Measurements from ENCODE around the gene CPAMD8. TPM values are rescaled to one million over a fixed set of nuclear protein-coding genes. Genes with fewer than 3 reads are reported as not detected.
A peak's percentile ranks its signal among the peaks of the same experiment; 100 is the strongest.

The CPAMD8 gene
- total RNA-seq, result 14.1 TPM
- long read RNA-seq, partial matches to known transcripts, result 4 of 18 reads
- long read RNA-seq, other reads (novel, unspliced or antisense), result 13 of 18 reads

DNA sequence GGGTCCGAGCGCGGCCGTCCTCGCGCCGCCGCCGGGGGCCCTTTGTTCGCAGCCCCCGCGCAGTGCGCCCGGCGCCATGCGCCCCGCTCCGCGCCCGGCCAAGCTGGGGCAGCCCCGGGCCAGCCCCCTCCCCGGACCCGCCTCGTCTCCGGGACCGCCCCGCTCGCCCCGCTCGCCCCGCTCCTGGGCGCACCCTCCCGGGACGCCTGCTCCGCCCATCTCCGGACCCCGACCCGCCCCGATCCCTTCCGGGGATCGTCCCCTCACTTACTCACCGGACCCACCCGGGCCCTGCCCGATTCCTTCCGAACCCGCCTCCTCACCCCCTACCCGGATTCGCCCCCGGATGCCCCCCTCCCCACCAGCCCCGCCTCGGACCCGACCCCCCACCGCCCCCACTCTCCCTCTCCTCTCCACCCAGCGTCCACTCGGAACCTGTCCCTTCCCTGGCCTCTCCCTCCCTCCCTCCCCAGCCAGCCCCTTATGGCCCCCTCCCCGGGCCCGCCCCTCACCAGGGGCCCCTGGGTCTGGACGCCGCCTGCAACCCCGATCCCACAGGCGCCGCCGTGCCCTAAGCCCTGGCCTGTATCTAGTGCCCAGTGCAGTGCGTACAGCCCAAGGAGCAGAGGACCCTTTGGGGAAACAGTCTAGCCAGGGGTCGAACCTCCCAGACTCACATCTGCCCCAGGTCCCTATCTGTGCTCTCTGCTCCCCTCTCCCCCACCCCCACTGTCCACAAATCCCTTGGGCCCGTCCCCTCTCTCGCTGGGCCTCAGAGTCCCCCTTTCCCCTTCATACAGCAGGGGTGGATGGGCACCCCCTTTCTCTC is at the start of gene CPAMD8:
TSS of gene CPAMD8 (minus strand) at position 105 of the 829 bp plus-strand sequence. CDS start 168 bp downstream, outside the sequence.
- ATAC-seq (ENCODE audit: poor library complexity) (no peak), DNase-seq (no peak)
- intact Hi-C loops (cut with DNase I), result no loop called here

GRCh38 chr19:17075864-17076542 is 49.4 kb upstream of the CPAMD8 start:
- peak; percentile 61 for DNase-seq
- no peak for ATAC-seq (ENCODE audit: poor library complexity)
- intact Hi-C loops (cut with DNase I), result loop anchor here (5.0 kb wide), 1 partner anchor 61 kb away; no protein-coding TSS in a partner anchor

DNA sequence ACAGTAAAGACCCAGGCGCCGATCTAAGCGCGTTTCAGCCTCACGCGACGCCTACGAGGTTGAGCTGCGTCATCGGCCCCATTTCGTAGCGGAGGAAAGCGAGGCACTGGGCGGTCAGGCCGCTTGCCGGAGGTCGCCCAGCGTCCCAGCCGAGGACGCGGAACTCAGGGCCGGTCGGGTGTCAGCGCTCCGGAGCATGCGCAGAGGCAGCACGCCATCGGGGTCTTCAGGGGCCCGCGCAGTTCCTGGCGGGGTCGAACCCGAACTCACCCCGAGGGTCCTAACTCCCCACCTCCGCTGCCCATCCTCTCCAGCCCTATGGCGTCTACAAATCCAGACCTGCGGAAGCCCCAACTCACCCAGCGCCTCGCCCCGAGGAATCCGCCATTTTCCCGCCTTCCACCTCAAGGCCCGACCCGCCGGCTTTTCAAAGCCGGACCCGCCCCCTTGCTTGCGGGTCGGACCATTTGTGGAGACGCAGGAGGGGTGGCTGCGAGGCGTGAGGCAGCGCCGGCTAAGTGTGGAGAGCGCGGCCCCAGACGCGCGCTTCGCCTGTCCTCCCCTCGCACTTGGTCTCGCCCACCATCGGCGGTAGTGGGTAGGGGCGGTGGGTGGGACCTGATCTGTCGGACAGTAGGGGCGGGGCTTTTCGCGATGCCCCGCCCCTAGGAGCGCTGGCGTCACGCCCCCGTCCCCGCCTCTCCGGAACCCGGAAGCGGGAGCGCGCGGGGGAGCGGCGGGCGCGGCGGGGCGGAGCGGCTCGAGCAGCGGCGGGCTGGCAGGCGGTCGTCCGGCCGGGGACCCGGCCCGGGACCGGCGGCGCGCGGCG is 48.6 kb upstream of the CPAMD8 start, which contains the start of the genes HAUS8 and MYO9B:
TSS of gene HAUS8 (minus strand) at position 418 of the 829 bp plus-strand sequence. CDS start at position 388, 30 bp downstream.
TSS of gene MYO9B (plus strand) at position 743 of the 829 bp plus-strand sequence. CDS start 25,941 bp downstream, outside the sequence.
- ATAC-seq (ENCODE audit: poor library complexity), result peak; percentile 93
- peak; percentile 99 for DNase-seq
- intact Hi-C loops (cut with DNase I), result loop anchor here (5.0 kb wide), 1 partner anchor 62 kb away; no protein-coding TSS in a partner anchor

DNA sequence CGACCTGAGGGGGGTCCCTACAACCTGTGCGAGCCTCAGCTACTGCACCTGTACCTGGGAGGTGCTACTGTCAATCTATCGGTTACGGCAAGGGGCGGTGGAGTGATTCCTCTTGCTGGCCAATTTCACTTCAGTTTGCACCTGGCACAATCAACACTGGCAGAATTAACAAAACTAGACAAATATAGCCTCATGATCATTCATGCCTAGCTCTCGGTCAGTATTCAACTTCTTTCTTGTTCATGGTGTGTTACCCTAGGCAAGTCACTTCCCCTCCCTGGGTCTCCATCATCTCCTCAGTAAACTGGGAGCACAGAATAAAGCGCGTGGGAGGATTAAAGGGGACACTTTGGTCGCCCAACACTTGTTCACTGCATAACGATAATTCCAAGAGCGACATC is 48.0 kb upstream of the CPAMD8 start:
- DNase-seq, result no peak
- ATAC-seq (ENCODE audit: poor library complexity), result no peak
- intact Hi-C loops (cut with DNase I), result loop anchor here (5.0 kb wide), 1 partner anchor 63 kb away; no protein-coding TSS in a partner anchor

DNA sequence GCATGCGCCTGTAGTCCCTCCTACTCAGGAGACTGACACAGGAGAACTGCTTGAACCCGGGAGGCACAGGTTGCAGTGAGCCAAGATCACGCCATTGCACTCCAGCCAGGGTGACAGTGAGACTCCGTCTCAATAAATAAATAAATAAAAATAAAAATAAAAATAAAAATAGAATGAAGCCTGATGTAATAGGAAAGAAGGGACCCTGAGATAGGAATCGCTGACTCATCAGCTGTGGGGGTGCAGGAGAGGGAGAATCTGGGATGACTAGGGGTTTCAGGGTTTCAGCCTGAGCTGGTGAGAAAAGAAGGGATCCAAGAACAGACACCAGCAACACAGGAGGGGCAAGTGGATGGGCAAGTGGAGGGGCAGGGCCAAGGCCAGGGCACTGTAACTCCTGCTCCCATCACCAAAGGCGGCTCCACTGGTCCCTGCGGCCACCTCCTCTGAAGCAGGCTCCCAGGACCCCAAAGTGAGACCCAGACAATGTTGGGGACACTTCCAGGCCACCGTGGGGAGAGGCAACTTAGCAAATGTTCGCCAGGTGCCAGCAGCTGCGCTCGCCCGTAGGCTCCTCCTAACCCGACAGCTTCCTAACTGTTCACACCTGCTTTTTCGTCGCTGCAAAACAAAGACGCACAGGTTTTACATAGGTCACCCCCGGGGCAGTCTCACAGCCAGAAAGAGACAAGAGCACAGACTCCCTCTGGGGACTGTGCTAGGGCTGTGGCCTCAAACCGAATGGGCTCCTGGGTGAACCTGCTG is 47.4 kb upstream of the CPAMD8 start:
- no peak for DNase-seq
- no peak for ATAC-seq (ENCODE audit: poor library complexity)
- intact Hi-C loops (cut with DNase I), result no loop called here

DNA sequence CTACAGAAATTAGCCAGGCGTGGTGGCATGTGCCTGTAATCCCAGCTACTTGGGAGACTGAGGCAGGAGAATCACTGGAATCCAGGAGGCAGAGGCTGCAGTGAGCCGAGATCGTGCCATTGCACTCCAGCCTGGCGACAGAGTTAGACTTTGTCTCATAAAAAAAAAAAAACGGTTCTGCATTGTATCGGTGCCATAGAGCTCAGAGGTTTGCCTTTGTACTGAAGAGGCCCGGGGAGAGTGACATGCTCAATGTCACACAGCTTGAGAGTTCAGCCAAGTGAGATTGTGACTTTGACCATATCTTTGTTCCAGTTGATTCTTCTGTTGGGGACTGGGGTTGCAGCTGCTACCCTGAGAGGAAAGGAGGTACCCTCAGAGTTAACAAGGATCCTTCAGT is 44.3 kb upstream of the CPAMD8 start:
- no peak for DNase-seq
- intact Hi-C loops (cut with DNase I), result no loop called here
- no peak for ATAC-seq (ENCODE audit: poor library complexity)

DNA sequence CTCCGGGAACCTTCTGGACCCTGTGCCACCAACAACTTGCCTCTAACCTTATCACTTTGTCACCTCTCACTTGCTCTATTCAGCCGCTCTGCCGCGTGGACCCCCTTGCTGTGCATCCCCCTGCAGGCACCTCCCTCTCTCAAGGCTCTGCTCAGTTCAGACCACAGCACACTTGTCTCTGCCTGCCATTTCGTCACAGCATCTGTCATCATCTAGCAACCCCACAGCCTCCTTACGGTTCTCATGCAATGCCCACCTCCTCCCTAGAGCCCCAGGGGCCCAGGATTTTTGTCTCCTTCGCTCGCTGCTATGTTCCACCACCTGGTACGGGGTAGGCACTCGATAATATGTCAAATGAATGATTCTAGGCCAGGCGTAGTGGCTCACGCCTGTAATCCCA is 43.8 kb upstream of the CPAMD8 start:
- no peak for DNase-seq
- intact Hi-C loops (cut with DNase I), result no loop called here
- ATAC-seq (ENCODE audit: poor library complexity), result no peak

- ATAC-seq (ENCODE audit: poor library complexity), result no peak
- intact Hi-C loops (cut with DNase I), result loop anchor here (5.0 kb wide), 1 partner anchor 213 kb away; the partner anchor contains the start of gene ANKLE1
- DNase-seq, result no peak
Observed at GRCh38 chr19:17069193-17069592, 42.6 kb upstream of the CPAMD8 start.

- no peak for DNase-seq
- intact Hi-C loops (cut with DNase I), result no loop called here
- no peak for ATAC-seq (ENCODE audit: poor library complexity)
Observed at GRCh38 chr19:17063428-17063827, 36.8 kb upstream of the CPAMD8 start.

GRCh38 chr19:17061691-17062090 is 35.1 kb upstream of the CPAMD8 start:
- intact Hi-C loops (cut with DNase I), result no loop called here
- DNase-seq, result no peak
- ATAC-seq (ENCODE audit: poor library complexity), result no peak

DNA sequence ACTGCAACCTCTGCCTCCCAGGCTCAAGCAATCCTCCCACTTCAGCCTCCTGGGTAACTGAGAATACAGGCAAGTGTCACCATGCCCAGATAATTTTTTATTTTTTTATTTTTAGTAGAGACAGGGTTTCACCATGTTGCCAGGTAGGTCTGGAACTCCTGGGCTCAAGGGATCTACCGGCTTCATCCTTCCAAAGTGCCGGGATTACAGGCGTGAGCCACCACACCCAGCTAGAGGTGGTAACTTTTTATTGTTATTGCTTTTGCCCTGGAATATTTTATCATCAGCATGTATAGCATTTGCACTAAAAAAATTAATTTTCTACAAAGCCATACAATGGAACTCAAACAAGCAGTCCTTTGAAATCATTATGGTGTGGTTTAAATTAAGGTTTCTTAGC is 34.6 kb upstream of the CPAMD8 start:
- intact Hi-C loops (cut with DNase I), result no loop called here
- no peak for DNase-seq
- ATAC-seq (ENCODE audit: poor library complexity), result no peak

DNA sequence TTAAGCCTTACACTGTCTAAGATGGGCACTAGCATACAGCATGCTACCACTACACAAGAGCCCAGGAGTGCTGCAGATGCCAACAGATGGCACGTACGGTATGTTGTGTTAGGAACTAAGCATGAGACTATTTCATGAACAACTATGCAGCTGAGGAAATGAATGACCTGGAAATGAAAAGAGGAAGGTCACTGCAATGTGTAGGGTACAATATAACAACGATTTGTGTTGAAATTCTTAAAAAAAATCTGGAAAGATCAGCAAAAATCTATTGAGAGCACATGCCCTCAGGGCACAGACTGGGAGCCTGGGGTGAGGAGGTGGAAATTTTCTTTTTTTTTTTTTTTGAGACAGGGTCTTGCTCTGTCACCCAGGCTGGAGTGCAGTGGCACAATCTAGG is 34.2 kb upstream of the CPAMD8 start:
- DNase-seq (no peak), ATAC-seq (ENCODE audit: poor library complexity) (peak; percentile 34)
- intact Hi-C loops (cut with DNase I), result no loop called here

GRCh38 chr19:17058236-17058635 is 31.6 kb upstream of the CPAMD8 start:
- no peak for ATAC-seq (ENCODE audit: poor library complexity)
- intact Hi-C loops (cut with DNase I), result no loop called here
- no peak for DNase-seq

DNA sequence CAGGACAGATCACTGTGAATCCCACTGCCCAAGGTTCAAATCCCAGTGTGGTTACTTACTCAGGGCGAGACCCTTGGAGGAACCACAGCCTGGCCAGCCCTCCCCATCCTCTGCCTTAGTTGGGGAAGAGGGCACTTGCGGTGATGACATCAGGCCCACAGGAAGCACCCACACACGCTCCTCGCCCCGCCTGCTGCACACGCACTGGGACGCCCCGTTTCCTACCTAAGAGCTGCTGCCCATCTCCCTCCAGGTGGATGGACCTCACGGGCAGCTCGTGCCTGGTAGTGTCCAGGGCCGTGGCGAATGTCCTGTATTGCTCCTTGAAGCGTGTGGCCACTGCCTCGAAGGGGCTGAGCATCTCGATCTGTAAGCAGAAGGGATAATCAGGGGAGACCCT is 29.0 kb upstream of the CPAMD8 start:
- no peak for ATAC-seq (ENCODE audit: poor library complexity)
- no peak for DNase-seq
- intact Hi-C loops (cut with DNase I), result no loop called here

- intact Hi-C loops (cut with DNase I), result no loop called here
- no peak for ATAC-seq (ENCODE audit: poor library complexity)
- no peak for DNase-seq
Observed at GRCh38 chr19:17054746-17055145, 28.1 kb upstream of the CPAMD8 start.

DNA sequence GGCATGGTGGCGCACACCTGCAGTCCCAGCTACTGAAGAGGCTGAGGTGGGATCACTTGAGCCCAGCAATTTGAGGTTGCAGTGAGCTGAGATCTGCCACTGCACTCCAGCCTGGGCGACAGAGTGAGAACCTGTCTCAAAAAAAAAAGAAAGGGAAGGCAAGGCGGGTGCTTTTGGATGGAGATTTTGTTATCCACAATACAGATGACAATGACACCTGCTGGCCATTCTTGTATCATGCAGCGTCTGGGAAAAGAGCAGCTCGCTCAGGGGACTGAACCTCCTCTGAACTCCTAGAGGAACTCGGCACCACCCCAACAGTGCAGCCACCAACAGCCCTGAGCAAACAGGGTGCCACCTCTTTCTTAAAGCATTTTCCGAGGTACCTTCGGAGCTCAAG is 25.8 kb upstream of the CPAMD8 start:
- ATAC-seq (ENCODE audit: poor library complexity) (peak; percentile 51), DNase-seq (no peak)

DNA sequence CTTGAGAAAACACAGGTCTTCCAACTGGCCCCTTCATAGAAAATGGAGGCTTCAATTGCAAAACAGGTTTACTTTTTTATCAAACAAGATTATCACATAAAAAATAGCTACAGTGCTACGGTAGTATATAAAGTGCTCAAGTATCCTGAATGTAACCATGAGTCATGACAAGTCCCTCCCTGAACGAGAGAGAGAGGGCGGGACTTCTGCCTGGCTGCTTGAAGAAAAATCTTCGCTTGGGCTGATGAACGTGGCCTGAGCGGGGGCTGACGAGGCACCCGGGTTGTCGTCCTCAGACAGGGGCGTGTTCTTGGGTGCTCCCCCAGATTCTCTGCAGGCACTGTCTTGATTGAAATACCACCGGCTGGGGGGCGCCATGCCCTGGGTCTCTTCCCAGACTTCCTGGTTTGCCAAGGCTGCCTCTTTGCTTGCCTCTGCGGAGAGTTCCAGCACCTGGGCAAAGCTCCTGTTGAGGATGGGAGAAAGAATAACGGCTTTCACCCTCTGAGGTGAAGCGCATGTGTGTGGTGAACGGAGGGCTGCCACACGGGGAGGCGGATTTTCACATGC is 23.2 kb upstream of the CPAMD8 start:
- intact Hi-C loops (cut with DNase I), result no loop called here
- ATAC-seq (ENCODE audit: poor library complexity), result no peak
- no peak for DNase-seq

More for the DNA sequence above, 25.8 kb upstream of the CPAMD8 start:
- intact Hi-C loops (cut with DNase I), result loop anchor here (2.0 kb wide), 1 partner anchor 280 kb away; no protein-coding TSS in a partner anchor
